ENCODE measurements around the gene ZNF524.

The ZNF524 gene

DNA sequence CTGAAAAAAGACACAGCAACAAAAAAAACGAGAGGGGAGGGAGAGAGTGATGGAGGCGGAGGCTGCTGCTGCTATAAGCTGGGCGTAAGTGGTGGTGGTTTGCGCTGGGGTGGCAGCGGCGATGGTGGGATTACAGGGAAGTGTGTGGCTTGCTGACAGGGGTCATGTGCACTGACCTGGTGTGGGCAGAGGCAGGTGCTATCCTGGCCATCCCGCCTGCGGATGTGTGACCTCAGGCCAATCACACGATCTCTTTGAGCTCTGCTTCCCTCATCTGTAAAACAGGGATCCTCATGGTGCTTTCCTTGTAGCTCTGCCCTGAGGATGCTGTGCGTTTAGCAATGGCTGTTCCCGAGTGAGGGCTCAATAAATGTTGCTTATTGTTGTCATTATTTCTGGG, 37.4 kb downstream of the ZNF524 start:
- Histone ChIP-seq H3K9ac (ENCODE audit: low read depth, low read length, poor library complexity) (no peak overlapping the region), H3K14ac (ENCODE audit: low read length) (no peak overlapping the region), H3K4me1 (ENCODE audit: control insufficient read depth in 2 of 2, insufficient read depth in 1 of 2, low read depth in 1 of 2, low read length in 2 of 2) (peaks cover 17 to 18% of the 10 kb centered on the region in 2 donors), H4K8ac (ENCODE audit: low read depth, low read length) (no peak overlapping the region), H2BK5ac (ENCODE audit: low read length) (no peak overlapping the region), H2BK15ac (ENCODE audit: low read length) (no peak overlapping the region), H2AK5ac (ENCODE audit: low read depth, low read length) (no peak overlapping the region), H3K36me3 (replicated peaks in 1 of 2; ENCODE audit: control insufficient read depth in 2 of 2, insufficient read depth in 2 of 2, low read length in 2 of 2) (peaks cover 0 to 7% of the 10 kb centered on the region in 2 donors), H3K79me1 (ENCODE audit: low read depth, low read length) (peaks cover 30% of the 10 kb centered on the region), H3K4me2 (ENCODE audit: insufficient read depth, low read length, poor library complexity, severe bottlenecking) (no peak overlapping the region), H2AFZ (ENCODE audit: low read length) (no peak overlapping the region), H2BK12ac (ENCODE audit: low read length) (no peak overlapping the region), H3K18ac (ENCODE audit: low read length) (no peak overlapping the region), H3K27ac (replicated peaks; ENCODE audit: low read length) (no peak overlapping the region), H2BK120ac (ENCODE audit: low read depth, low read length) (no peak overlapping the region), H4K91ac (ENCODE audit: low read depth, low read length, poor library complexity) (no peak overlapping the region), H3K4ac (ENCODE audit: low read length) (no peak overlapping the region), H3K4me3 (ENCODE audit: low read length in 2 of 2) (no peak overlapping the region), H3K27me3 (ENCODE audit: control insufficient read depth in 3 of 3, insufficient read depth in 3 of 3, low read depth in 1 of 3, low read length in 3 of 3) (no peaks in the 10 kb centered on the region), H3K23ac (ENCODE audit: low read depth, low read length, poor library complexity) (no peak overlapping the region), H3K9me3 (replicated peaks in 1 of 2; ENCODE audit: control insufficient read depth in 2 of 2, insufficient read depth in 1 of 2, low read depth in 1 of 2, low read length in 2 of 2) (no peaks in the 10 kb centered on the region)
- no CpG with 5 or more reads among the region's 11 CpGs for WGBS, 2 donors (ENCODE audit: extremely low coverage in 2 of 2, insufficient read length in 2 of 2, insufficient replicate concordance in 1 of 2)
- no peak for DNase-seq (ENCODE audit: low spot score)

GRCh38 chr19:55638864-55639359, 38.8 kb downstream of the ZNF524 start:
- Histone ChIP-seq H4K91ac (ENCODE audit: low read depth, low read length, poor library complexity) (no peak overlapping the region), H3K4ac (ENCODE audit: low read length) (no peak overlapping the region), H3K9me3 (replicated peaks in 1 of 2; ENCODE audit: control insufficient read depth in 2 of 2, insufficient read depth in 1 of 2, low read depth in 1 of 2, low read length in 2 of 2) (no peaks in the 10 kb centered on the region), H2BK120ac (ENCODE audit: low read depth, low read length) (peak overlapping the region; percentile 28), H3K27ac (replicated peaks; ENCODE audit: low read length) (no peak overlapping the region), H2BK5ac (ENCODE audit: low read length) (no peak overlapping the region), H2BK15ac (ENCODE audit: low read length) (no peak overlapping the region), H3K18ac (ENCODE audit: low read length) (no peak overlapping the region), H3K9ac (ENCODE audit: low read depth, low read length, poor library complexity) (no peak overlapping the region), H3K4me2 (ENCODE audit: insufficient read depth, low read length, poor library complexity, severe bottlenecking) (no peak overlapping the region), H3K4me1 (ENCODE audit: control insufficient read depth in 2 of 2, insufficient read depth in 1 of 2, low read depth in 1 of 2, low read length in 2 of 2) (peaks cover 23 to 26% of the 10 kb centered on the region in 2 donors), H3K36me3 (replicated peaks in 1 of 2; ENCODE audit: control insufficient read depth in 2 of 2, insufficient read depth in 2 of 2, low read length in 2 of 2) (peaks cover 2 to 7% of the 10 kb centered on the region in 2 donors), H3K23ac (ENCODE audit: low read depth, low read length, poor library complexity) (no peak overlapping the region), H4K8ac (ENCODE audit: low read depth, low read length) (no peak overlapping the region), H2AK5ac (ENCODE audit: low read depth, low read length) (peak overlapping the region; percentile 25), H2AFZ (ENCODE audit: low read length) (no peak overlapping the region), H2BK12ac (ENCODE audit: low read length) (no peak overlapping the region), H3K14ac (ENCODE audit: low read length) (no peak overlapping the region), H3K79me1 (ENCODE audit: low read depth, low read length) (peaks cover 39% of the 10 kb centered on the region), H3K4me3 (ENCODE audit: low read length in 2 of 2) (no peak overlapping the region), H3K27me3 (ENCODE audit: control insufficient read depth in 3 of 3, insufficient read depth in 3 of 3, low read depth in 1 of 3, low read length in 3 of 3) (no peaks in the 10 kb centered on the region)
- DNase-seq (ENCODE audit: low spot score) = no peak
- no CpG with 5 or more reads among the region's 6 CpGs for WGBS, 2 donors (ENCODE audit: extremely low coverage in 2 of 2, insufficient read length in 2 of 2, insufficient replicate concordance in 1 of 2)

GRCh38 chr19:55640043-55640576, 40.0 kb downstream of the ZNF524 start:
- Histone ChIP-seq H3K14ac (ENCODE audit: low read length) (no peak overlapping the region), H3K4me2 (ENCODE audit: insufficient read depth, low read length, poor library complexity, severe bottlenecking) (peak overlapping the region; percentile 93), H4K91ac (ENCODE audit: low read depth, low read length, poor library complexity) (peak overlapping the region; percentile 92), H3K18ac (ENCODE audit: low read length) (peak overlapping the region; percentile 90), H3K36me3 (replicated peaks in 1 of 2; ENCODE audit: control insufficient read depth in 2 of 2, insufficient read depth in 2 of 2, low read length in 2 of 2) (peaks cover 10 to 15% of the 10 kb centered on the region in 2 donors), H2BK5ac (ENCODE audit: low read length) (no peak overlapping the region), H2BK15ac (ENCODE audit: low read length) (peak overlapping the region; percentile 45), H3K9ac (ENCODE audit: low read depth, low read length, poor library complexity) (peak overlapping the region; percentile 92), H3K4ac (ENCODE audit: low read length) (peak overlapping the region; percentile 93), H3K79me1 (ENCODE audit: low read depth, low read length) (peaks cover 46% of the 10 kb centered on the region), H3K23ac (ENCODE audit: low read depth, low read length, poor library complexity) (peak overlapping the region; percentile 98), H2BK12ac (ENCODE audit: low read length) (no peak overlapping the region), H3K27me3 (ENCODE audit: control insufficient read depth in 3 of 3, insufficient read depth in 3 of 3, low read depth in 1 of 3, low read length in 3 of 3) (no peaks in the 10 kb centered on the region), H4K8ac (ENCODE audit: low read depth, low read length) (peak overlapping the region; percentile 70), H2BK120ac (ENCODE audit: low read depth, low read length) (peak overlapping the region; percentile 91), H2AFZ (ENCODE audit: low read length) (peak overlapping the region; percentile 88), H3K4me3 (ENCODE audit: low read length in 2 of 2) (peak overlapping the region; percentile 86 to 94), H3K9me3 (replicated peaks in 1 of 2; ENCODE audit: control insufficient read depth in 2 of 2, insufficient read depth in 1 of 2, low read depth in 1 of 2, low read length in 2 of 2) (no peaks in the 10 kb centered on the region), H3K4me1 (ENCODE audit: control insufficient read depth in 2 of 2, insufficient read depth in 1 of 2, low read depth in 1 of 2, low read length in 2 of 2) (peaks cover 27 to 30% of the 10 kb centered on the region in 2 donors), H2AK5ac (ENCODE audit: low read depth, low read length) (peak overlapping the region; percentile 98), H3K27ac (replicated peaks; ENCODE audit: low read length) (peak overlapping the region; percentile 79)
- DNase-seq (ENCODE audit: low spot score) = no peak
- WGBS, 2 donors (ENCODE audit: extremely low coverage in 2 of 2, insufficient read length in 2 of 2, insufficient replicate concordance in 1 of 2) = no CpG with 5 or more reads among the region's 38 CpGs

- H3K4me1 ChIP-seq (ENCODE audit: control insufficient read depth in 2 of 2, insufficient read depth in 1 of 2, low read depth in 1 of 2, low read length in 2 of 2) = peaks cover 23 to 24% of the 10 kb centered on the region in 2 donors
- H3K9ac ChIP-seq (ENCODE audit: low read depth, low read length, poor library complexity) = peak within 1 kb of the TSS; percentile 92
- H3K9me3 ChIP-seq (replicated peaks in 1 of 2; ENCODE audit: control insufficient read depth in 2 of 2, insufficient read depth in 1 of 2, low read depth in 1 of 2, low read length in 2 of 2) = no peaks in the 10 kb centered on the region
- H3K4me3 ChIP-seq (ENCODE audit: low read length in 2 of 2) = peak within 1 kb of the TSS; percentile 86 to 94
- H3K23ac ChIP-seq (ENCODE audit: low read depth, low read length, poor library complexity) = peak within 1 kb of the TSS; percentile 98
- H3K27ac ChIP-seq (replicated peaks; ENCODE audit: low read length) = peak within 1 kb of the TSS; percentile 79
- peak within 1 kb of the TSS; percentile 88 for H2AFZ ChIP-seq (ENCODE audit: low read length)
- H3K14ac ChIP-seq (ENCODE audit: low read length) = peak within 1 kb of the TSS; percentile 14
- H3K4ac ChIP-seq (ENCODE audit: low read length) = peak within 1 kb of the TSS; percentile 93
- WGBS, 2 donors (ENCODE audit: extremely low coverage in 2 of 2, insufficient read length in 2 of 2, insufficient replicate concordance in 1 of 2) = no CpG with 5 or more reads among the region's 89 CpGs
- H2BK120ac ChIP-seq (ENCODE audit: low read depth, low read length) = peak within 1 kb of the TSS; percentile 91
- H4K8ac ChIP-seq (ENCODE audit: low read depth, low read length) = peak within 1 kb of the TSS; percentile 70
- peak within 1 kb of the TSS; percentile 98 for H2AK5ac ChIP-seq (ENCODE audit: low read depth, low read length)
- no peaks in the 10 kb centered on the region for H3K27me3 ChIP-seq (ENCODE audit: control insufficient read depth in 3 of 3, insufficient read depth in 3 of 3, low read depth in 1 of 3, low read length in 3 of 3)
- peak within 1 kb of the TSS; percentile 94 for H2BK5ac ChIP-seq (ENCODE audit: low read length)
- no peak within 1 kb of the TSS for H2BK12ac ChIP-seq (ENCODE audit: low read length)
- H3K36me3 ChIP-seq (replicated peaks in 1 of 2; ENCODE audit: control insufficient read depth in 2 of 2, insufficient read depth in 2 of 2, low read length in 2 of 2) = peaks cover 15 to 22% of the 10 kb centered on the region in 2 donors
- peak within 1 kb of the TSS; percentile 97 for H3K18ac ChIP-seq (ENCODE audit: low read length)
- peak within 1 kb of the TSS; percentile 75 for H2BK15ac ChIP-seq (ENCODE audit: low read length)
- H4K91ac ChIP-seq (ENCODE audit: low read depth, low read length, poor library complexity) = peak within 1 kb of the TSS; percentile 92
- DNase-seq (ENCODE audit: low spot score) = peak; percentile 65
- H3K4me2 ChIP-seq (ENCODE audit: insufficient read depth, low read length, poor library complexity, severe bottlenecking) = peak within 1 kb of the TSS; percentile 93
- peaks cover 41% of the 10 kb centered on the region for H3K79me1 ChIP-seq (ENCODE audit: low read depth, low read length)
Observed at GRCh38 chr19:55640577-55641425, 40.7 kb downstream of the ZNF524 start, which contains the start of gene ZNF580. Gene ZNF580 (plus strand): TSS chr19:55641002. CDS start chr19:55642509, 1,507 bp downstream.
